ENCODE measurements around the gene SERPINE2.

The SERPINE2 gene

DNA sequence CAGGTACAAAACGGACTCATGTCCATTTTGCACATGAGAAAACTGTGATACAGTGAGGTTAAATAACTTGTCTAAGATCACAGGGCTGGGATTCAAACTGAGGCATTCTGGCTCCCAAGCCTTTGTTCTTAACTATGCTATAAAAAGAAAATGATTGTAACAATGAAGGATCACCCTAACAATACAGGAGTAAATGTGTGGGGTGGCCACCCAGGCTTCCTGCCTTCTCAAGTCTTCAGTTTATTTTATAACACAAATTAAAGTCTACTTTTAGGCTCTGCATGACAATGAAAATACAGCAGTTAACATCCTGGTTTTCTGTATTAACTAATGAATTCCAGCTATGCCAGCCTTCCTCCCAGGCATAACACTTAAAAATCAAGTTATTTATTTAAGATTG, 101.6 kb downstream of the SERPINE2 start:
- DNase-seq: no peak

DNA sequence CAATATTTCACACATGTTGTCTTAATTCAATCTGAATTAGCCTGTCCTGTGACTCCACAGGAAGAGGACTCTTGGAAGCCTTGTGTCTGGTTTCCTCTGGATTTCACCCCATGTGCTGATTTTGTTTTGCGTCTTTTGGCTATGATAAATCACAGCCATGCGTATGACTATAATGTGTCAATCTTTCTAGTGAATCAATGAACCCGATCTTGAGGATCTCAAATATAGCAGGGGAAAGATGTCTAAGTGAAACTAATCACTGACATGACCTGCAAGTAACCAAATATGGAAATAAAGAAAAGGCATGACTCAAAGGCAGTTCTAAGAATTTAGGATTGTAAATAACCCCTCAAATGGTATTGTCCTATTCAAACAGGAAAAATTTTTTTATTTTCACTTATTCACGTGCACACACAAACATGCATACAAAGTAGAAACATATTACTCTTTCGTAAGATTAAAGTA, 102.2 kb downstream of the SERPINE2 start:
- no peak for DNase-seq

DNA sequence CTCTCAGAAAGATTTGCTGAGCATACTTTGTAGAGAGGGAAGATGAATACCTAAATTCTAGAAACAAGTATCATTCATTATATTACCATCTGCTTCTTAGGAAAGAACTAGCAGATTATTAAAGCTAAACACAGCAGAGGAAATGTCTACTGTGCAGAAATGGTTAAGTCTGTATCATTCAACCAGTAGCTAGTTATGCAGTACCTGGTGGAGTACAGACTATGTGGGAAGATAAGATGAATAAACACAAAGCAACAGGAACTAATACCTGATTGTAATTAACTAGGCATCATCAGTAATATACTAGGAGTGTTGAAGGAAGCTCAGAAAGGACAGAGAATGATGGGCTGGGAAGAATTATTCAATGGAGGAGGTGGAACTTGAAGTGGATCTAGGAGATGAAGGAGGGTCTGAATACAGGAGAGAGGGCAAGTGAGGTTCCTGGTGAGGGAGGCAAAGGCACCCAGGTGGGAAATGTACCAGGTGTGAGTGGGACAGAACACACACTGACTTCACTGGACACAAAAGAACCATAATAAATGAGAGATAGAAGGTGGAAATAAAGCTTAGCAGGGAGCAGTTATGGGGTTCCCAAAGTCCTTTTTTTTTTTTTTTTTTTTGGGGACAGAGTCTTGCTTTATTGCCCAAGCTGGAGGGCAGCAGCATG, 103.5 kb downstream of the SERPINE2 start:
- DNase-seq: no peak

DNA sequence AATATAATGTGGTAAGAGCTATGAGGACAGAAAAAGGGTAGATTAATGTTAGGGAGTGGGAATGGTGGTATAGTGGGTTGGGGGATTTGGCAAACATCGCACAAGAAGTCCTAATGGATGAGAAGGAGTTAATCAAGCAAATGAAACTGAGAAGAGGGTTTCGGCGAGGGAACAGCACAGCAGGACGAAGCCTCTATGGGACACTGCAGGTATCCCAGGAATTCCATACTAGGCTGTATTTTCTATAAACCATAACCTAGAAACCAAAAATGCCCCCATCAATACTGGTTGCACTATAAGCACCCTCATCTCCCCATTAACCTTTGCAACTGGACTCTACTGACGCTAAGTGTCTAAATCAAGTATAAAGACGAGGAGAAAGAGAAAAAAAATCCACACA, 104.2 kb downstream of the SERPINE2 start:
- DNase-seq: no peak

GRCh38 chr2:223932816-223933800, 106.0 kb downstream of the SERPINE2 start:
- DNase-seq: no peak

DNA sequence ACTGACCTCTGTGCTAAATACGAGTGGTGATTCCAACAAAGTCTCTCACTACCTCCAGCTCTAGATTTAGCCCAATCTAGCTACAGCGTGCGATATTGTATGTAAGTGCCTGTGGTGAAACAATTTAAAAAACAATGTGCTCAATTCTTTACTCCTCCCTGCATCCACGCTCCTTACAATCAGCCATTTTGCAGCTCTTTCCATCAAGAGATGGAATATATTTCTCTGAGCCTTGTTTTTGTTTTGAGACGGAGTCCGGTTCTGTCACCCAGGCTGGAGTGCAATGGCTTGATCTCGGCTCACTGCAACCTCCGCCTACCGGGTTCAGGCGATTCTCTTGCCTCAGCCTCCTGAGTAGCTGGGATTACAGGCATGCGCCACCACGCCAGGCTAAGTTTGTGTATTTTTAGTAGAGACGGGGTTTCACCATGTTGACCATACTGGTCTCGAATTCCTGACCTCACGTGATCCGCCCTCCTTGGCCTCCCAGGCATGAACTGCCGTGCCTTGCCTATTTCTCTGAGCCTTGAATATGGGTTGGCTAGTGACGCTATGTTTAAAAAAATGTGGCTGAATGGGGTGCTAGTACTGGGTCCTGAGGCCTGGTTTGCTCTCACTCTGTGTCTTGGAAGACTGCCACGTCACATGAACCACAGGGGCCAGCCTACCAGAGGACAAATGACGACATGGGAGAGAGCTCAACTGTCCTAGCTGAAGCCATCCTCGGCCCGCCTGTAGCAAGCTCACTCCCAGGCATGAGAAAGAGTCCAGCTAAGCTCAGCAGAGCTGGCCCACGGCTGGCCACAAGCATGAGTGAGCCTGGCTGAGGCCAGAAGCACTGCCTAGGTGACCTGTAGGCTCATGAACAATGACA, 108.7 kb downstream of the SERPINE2 start:
- DNase-seq: no peak

- no peak for DNase-seq
Measured at GRCh38 chr2:223929571-223930102, 109.4 kb downstream of the SERPINE2 start.

GRCh38 chr2:223928113-223929006, 110.7 kb downstream of the SERPINE2 start:
- no peak for DNase-seq

GRCh38 chr2:223925106-223925505, 114.0 kb downstream of the SERPINE2 start:
- DNase-seq: no peak

All from NCI-H510A (cell line).